ENCODE results near the gene CCDC85A.

CCDC85A gene

GRCh38 chr2:56335101-56335500, 151.3 kb downstream of the CCDC85A start:
- no peak for DNase-seq (ENCODE audit: low read depth, low spot score)
- no peaks in the 10 kb centered on the region for H3K27me3 ChIP-seq (ENCODE audit: insufficient read depth, insufficient read length)
- H3K4me1 ChIP-seq (ENCODE audit: insufficient read depth, insufficient read length): no peaks in the 10 kb centered on the region
- TF ChIP-seq YY1 (IDR thresholded peaks at IDR 0.05; ENCODE audit: insufficient read depth, insufficient read length) (no peak), SUZ12 (IDR thresholded peaks at IDR 0.05; ENCODE audit: extremely low read depth, insufficient read depth, insufficient read length) (no peak), ZNF274 (IDR thresholded peaks at IDR 0.05; ENCODE audit: low read depth, low read length) (no peak)
- no peaks in the 10 kb centered on the region for H3K9me3 ChIP-seq (ENCODE audit: insufficient read depth, low read length)
- H3K36me3 ChIP-seq (ENCODE audit: insufficient read depth, insufficient read length, low read length): no peaks in the 10 kb centered on the region
- H3K4me3 ChIP-seq (ENCODE audit: insufficient read length, low read depth): no peak overlapping the region
- no peak overlapping the region for H3K9ac ChIP-seq (ENCODE audit: insufficient read length, low read depth)

- H3K4me3 ChIP-seq (ENCODE audit: insufficient read length, low read depth): no peak overlapping the region
- TF ChIP-seq SUZ12 (IDR thresholded peaks at IDR 0.05; ENCODE audit: extremely low read depth, insufficient read depth, insufficient read length) (no peak), ZNF274 (IDR thresholded peaks at IDR 0.05; ENCODE audit: low read depth, low read length) (no peak), YY1 (IDR thresholded peaks at IDR 0.05; ENCODE audit: insufficient read depth, insufficient read length) (no peak)
- H3K27me3 ChIP-seq (ENCODE audit: insufficient read depth, insufficient read length): no peaks in the 10 kb centered on the region
- H3K9ac ChIP-seq (ENCODE audit: insufficient read length, low read depth): no peak overlapping the region
- no peaks in the 10 kb centered on the region for H3K36me3 ChIP-seq (ENCODE audit: insufficient read depth, insufficient read length, low read length)
- H3K4me1 ChIP-seq (ENCODE audit: insufficient read depth, insufficient read length): no peaks in the 10 kb centered on the region
- H3K9me3 ChIP-seq (ENCODE audit: insufficient read depth, low read length): no peaks in the 10 kb centered on the region
- DNase-seq (ENCODE audit: low read depth, low spot score): no peak
Observed at GRCh38 chr2:56337342-56337741, 153.6 kb downstream of the CCDC85A start.

GRCh38 chr2:56338232-56338631, 154.4 kb downstream of the CCDC85A start:
- Histone ChIP-seq H3K4me1 (ENCODE audit: insufficient read depth, insufficient read length) (no peaks in the 10 kb centered on the region), H3K9me3 (ENCODE audit: insufficient read depth, low read length) (no peaks in the 10 kb centered on the region), H3K9ac (ENCODE audit: insufficient read length, low read depth) (no peak overlapping the region), H3K36me3 (ENCODE audit: insufficient read depth, insufficient read length, low read length) (no peaks in the 10 kb centered on the region), H3K27me3 (ENCODE audit: insufficient read depth, insufficient read length) (no peaks in the 10 kb centered on the region), H3K4me3 (ENCODE audit: insufficient read length, low read depth) (no peak overlapping the region)
- DNase-seq (ENCODE audit: low read depth, low spot score): no peak
- TF ChIP-seq SUZ12 (IDR thresholded peaks at IDR 0.05; ENCODE audit: extremely low read depth, insufficient read depth, insufficient read length) (no peak), YY1 (IDR thresholded peaks at IDR 0.05; ENCODE audit: insufficient read depth, insufficient read length) (no peak)

GRCh38 chr2:56344771-56345170, 161.0 kb downstream of the CCDC85A start:
- Histone ChIP-seq H3K9ac (ENCODE audit: insufficient read length, low read depth) (no peak overlapping the region), H3K27me3 (ENCODE audit: insufficient read depth, insufficient read length) (no peaks in the 10 kb centered on the region), H3K4me1 (ENCODE audit: insufficient read depth, insufficient read length) (no peaks in the 10 kb centered on the region), H3K36me3 (ENCODE audit: insufficient read depth, insufficient read length, low read length) (no peaks in the 10 kb centered on the region), H3K9me3 (ENCODE audit: insufficient read depth, low read length) (no peaks in the 10 kb centered on the region), H3K4me3 (ENCODE audit: insufficient read length, low read depth) (no peak overlapping the region)
- TF ChIP-seq SUZ12 (IDR thresholded peaks at IDR 0.05; ENCODE audit: extremely low read depth, insufficient read depth, insufficient read length): no peak
- no peak for TF ChIP-seq YY1 (IDR thresholded peaks at IDR 0.05; ENCODE audit: insufficient read depth, insufficient read length)
- no peak for DNase-seq (ENCODE audit: low read depth, low spot score)

GRCh38 chr2:56347881-56348280, 164.1 kb downstream of the CCDC85A start:
- H3K36me3 ChIP-seq (ENCODE audit: insufficient read depth, insufficient read length, low read length): no peaks in the 10 kb centered on the region
- no peaks in the 10 kb centered on the region for H3K9me3 ChIP-seq (ENCODE audit: insufficient read depth, low read length)
- no peak overlapping the region for H3K9ac ChIP-seq (ENCODE audit: insufficient read length, low read depth)
- TF ChIP-seq YY1 (IDR thresholded peaks at IDR 0.05; ENCODE audit: insufficient read depth, insufficient read length): no peak
- no peak for TF ChIP-seq ZNF274 (IDR thresholded peaks at IDR 0.05; ENCODE audit: low read depth, low read length)
- no peak for TF ChIP-seq SUZ12 (IDR thresholded peaks at IDR 0.05; ENCODE audit: extremely low read depth, insufficient read depth, insufficient read length)
- no peaks in the 10 kb centered on the region for H3K27me3 ChIP-seq (ENCODE audit: insufficient read depth, insufficient read length)
- H3K4me1 ChIP-seq (ENCODE audit: insufficient read depth, insufficient read length): no peaks in the 10 kb centered on the region
- no peak overlapping the region for H3K4me3 ChIP-seq (ENCODE audit: insufficient read length, low read depth)
- DNase-seq (ENCODE audit: low read depth, low spot score): no peak

GRCh38 chr2:56348392-56349210, 164.8 kb downstream of the CCDC85A start:
- Histone ChIP-seq H3K9ac (ENCODE audit: insufficient read length, low read depth) (no peak overlapping the region), H3K27me3 (ENCODE audit: insufficient read depth, insufficient read length) (no peaks in the 10 kb centered on the region), H3K4me3 (ENCODE audit: insufficient read length, low read depth) (no peak overlapping the region), H3K9me3 (ENCODE audit: insufficient read depth, low read length) (no peaks in the 10 kb centered on the region), H3K4me1 (ENCODE audit: insufficient read depth, insufficient read length) (no peaks in the 10 kb centered on the region), H3K36me3 (ENCODE audit: insufficient read depth, insufficient read length, low read length) (no peaks in the 10 kb centered on the region)
- TF ChIP-seq YY1 (IDR thresholded peaks at IDR 0.05; ENCODE audit: insufficient read depth, insufficient read length) (no peak), ZNF274 (IDR thresholded peaks at IDR 0.05; ENCODE audit: low read depth, low read length) (no peak), SUZ12 (IDR thresholded peaks at IDR 0.05; ENCODE audit: extremely low read depth, insufficient read depth, insufficient read length) (no peak)
- DNase-seq (ENCODE audit: low read depth, low spot score): no peak

GRCh38 chr2:56357655-56358295, 174.0 kb downstream of the CCDC85A start:
- Histone ChIP-seq H3K4me1 (ENCODE audit: insufficient read depth, insufficient read length) (no peaks in the 10 kb centered on the region), H3K36me3 (ENCODE audit: insufficient read depth, insufficient read length, low read length) (no peaks in the 10 kb centered on the region), H3K4me3 (ENCODE audit: insufficient read length, low read depth) (no peak overlapping the region), H3K9ac (ENCODE audit: insufficient read length, low read depth) (no peak overlapping the region), H3K9me3 (ENCODE audit: insufficient read depth, low read length) (no peaks in the 10 kb centered on the region), H3K27me3 (ENCODE audit: insufficient read depth, insufficient read length) (no peaks in the 10 kb centered on the region)
- no peak for DNase-seq (ENCODE audit: low read depth, low spot score)
- TF ChIP-seq SUZ12 (IDR thresholded peaks at IDR 0.05; ENCODE audit: extremely low read depth, insufficient read depth, insufficient read length) (no peak), YY1 (IDR thresholded peaks at IDR 0.05; ENCODE audit: insufficient read depth, insufficient read length) (no peak), ZNF274 (IDR thresholded peaks at IDR 0.05; ENCODE audit: low read depth, low read length) (no peak)

Data from NT2/D1 (cell line).